ENCODE measurements around the gene CBX8.

The CBX8 gene

DNA sequence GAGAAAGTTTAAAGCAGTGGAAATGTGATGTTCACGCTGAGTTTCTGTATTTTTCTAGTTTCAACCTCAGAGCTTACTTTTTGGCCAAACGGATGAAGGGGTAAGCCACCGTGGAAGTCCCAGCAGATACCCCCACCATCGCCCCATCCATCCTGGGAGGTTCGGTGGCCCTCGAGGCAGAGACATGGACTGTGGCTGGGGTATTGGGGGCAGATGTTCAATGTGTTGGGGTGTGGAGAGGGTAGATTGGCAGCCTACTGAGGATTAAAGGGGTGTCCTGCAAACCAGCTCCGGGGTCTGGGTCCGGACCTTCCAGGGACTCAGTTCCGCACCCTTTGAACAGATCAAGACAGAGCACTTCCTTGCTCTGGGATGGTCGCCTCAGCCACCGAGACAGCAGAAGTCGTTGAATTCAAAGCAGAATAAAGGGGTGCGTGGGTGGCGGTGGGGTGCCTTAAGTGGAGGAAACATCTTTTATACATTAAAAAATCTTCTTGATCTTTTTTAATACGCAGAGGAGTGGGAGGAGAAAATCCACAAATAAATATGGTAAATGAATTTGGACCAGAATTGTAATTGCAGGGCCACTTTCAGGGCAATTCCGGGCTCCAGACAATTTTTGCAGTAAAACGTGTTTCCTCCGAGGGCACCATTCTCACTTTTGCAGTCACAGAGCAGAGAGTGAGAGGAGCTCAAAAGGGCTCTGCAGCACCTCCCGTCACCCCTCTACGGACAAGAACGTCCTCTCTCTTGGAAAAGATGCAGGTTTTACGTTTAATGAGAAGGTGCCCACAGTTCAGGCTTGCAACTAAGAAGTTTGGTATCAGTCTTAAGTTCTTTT, 8.2 kb upstream of the CBX8 start:
- Histone ChIP-seq H4K8ac (ENCODE audit: low read length) (no peak overlapping the region), H3K23ac (ENCODE audit: low read length in 2 of 2) (peak overlapping the region in 1 of 2 experiments; percentile 42), H2AFZ (ENCODE audit: low read depth, low read length) (no peak overlapping the region), H3K27me3 (ENCODE audit: control insufficient read depth in 1 of 2, insufficient read depth in 1 of 2, low read length in 2 of 2) (peaks cover 95 to 97% of the 10 kb centered on the region in 2 experiments), H2BK12ac (ENCODE audit: low read length in 2 of 2) (no peak overlapping the region), H3K27ac (ENCODE audit: low read length, poor library complexity, severe bottlenecking) (no peak overlapping the region), H3K4ac (ENCODE audit: low read depth in 1 of 2, low read length in 2 of 2) (no peak overlapping the region), H2BK15ac (ENCODE audit: low read depth, poor library complexity, severe bottlenecking) (no peak overlapping the region), H3K36me3 (ENCODE audit: control insufficient read depth in 1 of 2, insufficient read depth in 2 of 2, low read depth in 1 of 2, low read length in 2 of 2) (no peaks in the 10 kb centered on the region), H3K4me2 (ENCODE audit: low read length, poor library complexity, severe bottlenecking) (no peak overlapping the region), H4K91ac (ENCODE audit: low read length) (no peak overlapping the region), H3K9ac (ENCODE audit: low read length) (no peak overlapping the region), H3K9me3 (ENCODE audit: control insufficient read depth, low read length) (peaks cover 8% of the 10 kb centered on the region), H3K14ac (ENCODE audit: low read length in 2 of 2) (no peak overlapping the region), H3K4me3 (ENCODE audit: insufficient read depth in 1 of 2, low read depth in 1 of 2, low read length in 2 of 2) (no peak overlapping the region), H2BK120ac (ENCODE audit: low read depth, low read length) (no peak overlapping the region), H2BK5ac (ENCODE audit: low read depth, low read length, poor library complexity, severe bottlenecking) (no peak overlapping the region), H2AK5ac (ENCODE audit: low read length, severe bottlenecking) (no peak overlapping the region), H3K18ac (ENCODE audit: low read depth in 1 of 2, low read length in 2 of 2) (no peak overlapping the region), H3K4me1 (ENCODE audit: control insufficient read depth, insufficient read depth, low read depth, low read length) (peaks cover 30% of the 10 kb centered on the region), H3K79me1 (replicated peaks; ENCODE audit: low read length, poor library complexity, severe bottlenecking) (no peaks in the 10 kb centered on the region)
- 18% methylated on average over 17 of the region's 22 CpGs for WGBS
- no peak for DNase-seq

DNA sequence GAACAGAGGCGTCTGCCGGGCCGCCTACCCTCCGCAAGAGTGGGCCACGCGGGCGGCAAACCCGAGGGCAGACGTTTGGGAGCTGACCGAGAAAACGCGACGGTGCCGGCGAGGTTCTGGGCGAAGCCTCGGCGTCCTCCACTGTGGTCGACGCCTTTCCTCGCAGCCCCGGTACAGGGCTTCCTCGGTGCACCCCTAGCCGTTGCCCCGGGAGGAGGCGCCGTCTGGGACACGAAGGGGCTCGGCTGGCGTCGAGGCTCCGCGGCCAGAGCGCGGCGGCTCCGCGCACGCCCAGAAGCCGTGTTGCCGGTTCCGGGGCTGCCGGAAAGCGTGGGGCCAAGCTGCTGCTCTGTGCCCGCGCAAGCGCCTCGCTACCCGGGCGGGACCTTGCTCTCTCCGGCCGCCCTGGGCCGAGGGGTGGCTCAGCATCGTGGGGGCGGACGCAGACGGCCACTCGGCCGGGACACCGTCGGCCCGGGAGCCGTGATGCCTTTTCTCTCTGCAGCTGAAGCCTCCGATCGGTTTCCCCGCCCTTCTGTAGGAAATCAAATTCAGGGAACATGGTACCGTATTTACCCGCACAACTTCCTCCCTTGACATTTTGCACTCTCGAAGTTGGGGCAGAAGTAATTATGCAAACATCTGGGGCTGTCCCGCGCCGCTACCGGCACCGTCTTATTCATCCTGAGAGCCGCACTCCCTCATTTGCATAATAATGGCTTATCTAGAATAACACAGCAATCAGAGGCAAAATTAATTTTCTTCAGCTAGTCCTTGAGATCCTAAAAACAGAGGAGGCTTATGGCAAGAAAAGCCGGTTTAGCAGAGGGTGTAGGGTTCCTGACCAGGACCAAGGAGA, 7.3 kb upstream of the CBX8 start:
- Histone ChIP-seq H3K14ac (ENCODE audit: low read length in 2 of 2) (no peak overlapping the region), H4K91ac (ENCODE audit: low read length) (peak overlapping the region; percentile 2), H3K36me3 (ENCODE audit: control insufficient read depth in 1 of 2, insufficient read depth in 2 of 2, low read depth in 1 of 2, low read length in 2 of 2) (no peaks in the 10 kb centered on the region), H3K79me1 (replicated peaks; ENCODE audit: low read length, poor library complexity, severe bottlenecking) (no peaks in the 10 kb centered on the region), H2AK5ac (ENCODE audit: low read length, severe bottlenecking) (no peak overlapping the region), H2AFZ (ENCODE audit: low read depth, low read length) (no peak overlapping the region), H3K4me2 (ENCODE audit: low read length, poor library complexity, severe bottlenecking) (peak overlapping the region; percentile 40), H3K18ac (ENCODE audit: low read depth in 1 of 2, low read length in 2 of 2) (peak overlapping the region in 1 of 2 experiments; percentile 18), H3K23ac (ENCODE audit: low read length in 2 of 2) (no peak overlapping the region), H2BK15ac (ENCODE audit: low read depth, poor library complexity, severe bottlenecking) (no peak overlapping the region), H2BK5ac (ENCODE audit: low read depth, low read length, poor library complexity, severe bottlenecking) (no peak overlapping the region), H3K9ac (ENCODE audit: low read length) (no peak overlapping the region), H2BK120ac (ENCODE audit: low read depth, low read length) (no peak overlapping the region), H3K27me3 (ENCODE audit: control insufficient read depth in 1 of 2, insufficient read depth in 1 of 2, low read length in 2 of 2) (peaks cover 100% of the 10 kb centered on the region in 2 experiments), H2BK12ac (ENCODE audit: low read length in 2 of 2) (peak overlapping the region in 1 of 2 experiments; percentile 21), H3K4me1 (ENCODE audit: control insufficient read depth, insufficient read depth, low read depth, low read length) (peaks cover 27% of the 10 kb centered on the region), H3K4ac (ENCODE audit: low read depth in 1 of 2, low read length in 2 of 2) (no peak overlapping the region), H3K27ac (ENCODE audit: low read length, poor library complexity, severe bottlenecking) (no peak overlapping the region), H4K8ac (ENCODE audit: low read length) (no peak overlapping the region), H3K9me3 (ENCODE audit: control insufficient read depth, low read length) (peaks cover 8% of the 10 kb centered on the region), H3K4me3 (ENCODE audit: insufficient read depth in 1 of 2, low read depth in 1 of 2, low read length in 2 of 2) (no peak overlapping the region)
- no peak for DNase-seq
- WGBS = 3% methylated on average over 74 of the region's 76 CpGs

DNA sequence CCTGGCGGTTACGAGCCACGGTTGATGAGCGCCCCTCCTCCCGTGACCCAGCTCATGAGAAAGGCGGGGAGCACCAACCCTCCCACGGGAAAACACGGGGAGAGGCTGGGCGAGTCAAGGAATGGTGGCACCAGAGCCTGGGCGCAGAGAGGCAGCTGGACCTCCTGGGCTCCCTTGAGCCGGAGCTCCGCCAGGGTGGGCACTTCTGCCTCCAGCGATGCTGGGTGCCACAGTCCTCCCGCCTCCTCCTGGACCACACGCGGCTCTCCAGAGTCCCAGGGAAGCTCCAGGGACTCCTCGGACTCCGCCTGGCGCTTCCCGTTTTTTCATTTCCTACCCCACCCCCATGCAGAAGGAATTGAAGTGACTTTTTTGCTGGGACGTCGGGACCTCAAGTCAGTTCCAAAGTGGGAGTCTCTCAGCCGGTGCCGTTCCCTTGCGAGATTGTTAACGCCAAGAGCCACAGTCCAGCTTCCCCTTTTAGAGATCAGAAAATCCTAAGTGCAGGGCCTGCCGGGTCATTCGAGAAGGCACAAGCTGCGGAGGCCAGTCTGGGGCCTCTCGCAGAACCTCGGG, 6.6 kb upstream of the CBX8 start:
- no peak for DNase-seq
- Histone ChIP-seq H3K4me3 (ENCODE audit: insufficient read depth in 1 of 2, low read depth in 1 of 2, low read length in 2 of 2) (no peak overlapping the region), H3K4me2 (ENCODE audit: low read length, poor library complexity, severe bottlenecking) (no peak overlapping the region), H3K4me1 (ENCODE audit: control insufficient read depth, insufficient read depth, low read depth, low read length) (peaks cover 31% of the 10 kb centered on the region), H2AFZ (ENCODE audit: low read depth, low read length) (no peak overlapping the region), H2BK12ac (ENCODE audit: low read length in 2 of 2) (no peak overlapping the region), H3K4ac (ENCODE audit: low read depth in 1 of 2, low read length in 2 of 2) (no peak overlapping the region), H3K23ac (ENCODE audit: low read length in 2 of 2) (no peak overlapping the region), H2AK5ac (ENCODE audit: low read length, severe bottlenecking) (no peak overlapping the region), H3K14ac (ENCODE audit: low read length in 2 of 2) (no peak overlapping the region), H2BK5ac (ENCODE audit: low read depth, low read length, poor library complexity, severe bottlenecking) (no peak overlapping the region), H4K91ac (ENCODE audit: low read length) (no peak overlapping the region), H3K9me3 (ENCODE audit: control insufficient read depth, low read length) (peaks cover 8% of the 10 kb centered on the region), H3K18ac (ENCODE audit: low read depth in 1 of 2, low read length in 2 of 2) (peak overlapping the region in 1 of 2 experiments; percentile 18), H3K36me3 (ENCODE audit: control insufficient read depth in 1 of 2, insufficient read depth in 2 of 2, low read depth in 1 of 2, low read length in 2 of 2) (no peaks in the 10 kb centered on the region), H3K9ac (ENCODE audit: low read length) (no peak overlapping the region), H3K27me3 (ENCODE audit: control insufficient read depth in 1 of 2, insufficient read depth in 1 of 2, low read length in 2 of 2) (peaks cover 100% of the 10 kb centered on the region in 2 experiments), H3K27ac (ENCODE audit: low read length, poor library complexity, severe bottlenecking) (no peak overlapping the region), H2BK15ac (ENCODE audit: low read depth, poor library complexity, severe bottlenecking) (no peak overlapping the region), H3K79me1 (replicated peaks; ENCODE audit: low read length, poor library complexity, severe bottlenecking) (no peaks in the 10 kb centered on the region), H4K8ac (ENCODE audit: low read length) (no peak overlapping the region), H2BK120ac (ENCODE audit: low read depth, low read length) (no peak overlapping the region)
- 11% methylated on average over 31 of the region's 31 CpGs for WGBS

Data from mesenchymal stem cell (in vitro differentiated cells and primary cell).